HepG2 (cell line): ENCODE measurements around the gene IQCE. TPM values are rescaled to one million over a fixed set of nuclear protein-coding genes. Genes with fewer than 3 reads are reported as not detected.

Experiments
- AFF4 ChIP-seq: sonication (generic); formaldehyde crosslinking; IDR thresholded peaks from 2 replicates; pipeline ENCODE4 v1.4.0; 2020; ENCODE audit warnings: missing genetic modification reagents
- ATF7-NPFF ChIP-seq: sonication (generic); formaldehyde crosslinking; IDR thresholded peaks from 2 replicates; pipeline ENCODE4 v1.8.1; 2023; ENCODE audit warnings: mild to moderate bottlenecking, low read depth, missing genetic modification reagents, moderate library complexity
- FOXP1 ChIP-seq, 2 experiments: fragments of 450-650 bp in 1 of 2; IDR thresholded peaks; 2 replicates each; pipeline ENCODE4 v1.6.1; 2017 to 2018; ENCODE audit warnings: antibody characterized with exemption in 1 of 2
- GABPA ChIP-seq, 2 experiments: IDR thresholded peaks; 2 replicates each; pipeline ENCODE4 v1.6.1; 2011 to 2016; ENCODE audit warnings: low read depth in 2 of 2, low read length in 1 of 2, missing biosample characterization in 1 of 2, missing genetic modification characterization in 1 of 2
- GLMP ChIP-seq: sonication (generic); formaldehyde crosslinking; IDR thresholded peaks from 2 replicates; pipeline ENCODE4 v1.9.0; 2021; ENCODE audit warnings: missing genetic modification reagents, mild to moderate bottlenecking, borderline replicate concordance
- MATR3 ChIP-seq: sonication (generic); formaldehyde crosslinking; IDR thresholded peaks from 2 replicates; pipeline ENCODE4 v1.4.0; 2020; ENCODE audit warnings: missing genetic modification reagents
- SMAD9 ChIP-seq: sonication (generic); formaldehyde crosslinking; IDR thresholded peaks from 2 replicates; pipeline ENCODE4 v1.5.1; 2020; ENCODE audit warnings: mild to moderate bottlenecking, missing genetic modification reagents
- SRY ChIP-seq: sonication (generic); formaldehyde crosslinking; IDR thresholded peaks from 2 replicates; pipeline ENCODE4 v1.8.0; 2022; ENCODE audit warnings: mild to moderate bottlenecking, missing genetic modification reagents
- SUZ12 ChIP-seq: fragments of 150-350 bp; IDR thresholded peaks from 2 replicates; pipeline ENCODE4 v1.6.1; 2014; ENCODE audit warnings: low read depth, low read length
- ZBTB7A ChIP-seq: sonication (generic); formaldehyde crosslinking; IDR thresholded peaks from 2 replicates; pipeline ENCODE4 v1.8.0; 2022; ENCODE audit warnings: mild to moderate bottlenecking, missing genetic modification reagents
- ZNF737 ChIP-seq: sonication (generic); formaldehyde crosslinking; IDR thresholded peaks from 2 replicates; pipeline ENCODE4 v1.5.0; 2020; ENCODE audit warnings: missing genetic modification reagents, mild to moderate bottlenecking, borderline replicate concordance
- ZNF773 ChIP-seq: sonication (generic); formaldehyde crosslinking; IDR thresholded peaks from 2 replicates; pipeline ENCODE4 v1.4.0; 2020; ENCODE audit warnings: missing genetic modification reagents, borderline replicate concordance
- polyA plus RNA-seq, 8 experiments: library from polyadenylated mRNA; depleted of rRNA in 3 of 8; stranded (reverse) in 7 of 8; unstranded in 1 of 8; fragments of >200 nt; fragmentation: Illumina TruSeq in 4 of 8; extraction: Trizol in 4 of 8; gene quantifications; 2 replicates each; pipeline versions ENCODE4 v1.2.1 to v1.2.3, GENCODE V29; 2011 to 2016; ENCODE audit warnings: low read depth in 4 of 8, missing spikeins in 1 of 8, mixed read lengths in 1 of 8; ENCODE audit not compliant: insufficient read depth in 1 of 8
- total RNA-seq, 5 experiments: library from RNA; depleted of rRNA; stranded (reverse); fragments of >200 nt; fragmentation: Illumina TruSeq; extraction: Trizol; gene quantifications; 2 replicates each; pipeline ENCODE4 v1.2.3, GENCODE V29; 2016; ENCODE audit warnings: low read depth in 1 of 5
- TF ChIP-seq, protein P1 (sequence below): sonication (generic); formaldehyde crosslinking; IDR thresholded peaks from 2 replicates; pipeline ENCODE4 v1.5.1; 2020; ENCODE audit warnings: missing genetic modification reagents, mild to moderate bottlenecking, borderline replicate concordance
- TF ChIP-seq, protein P2 (sequence below): sonication (generic); formaldehyde crosslinking; IDR thresholded peaks from 2 replicates; pipeline ENCODE4 v1.5.0; 2020; ENCODE audit warnings: missing genetic modification reagents
- TF ChIP-seq, protein P3 (sequence below): sonication (generic); formaldehyde crosslinking; IDR thresholded peaks from 2 replicates; pipeline ENCODE4 v1.5.0; 2020; ENCODE audit warnings: mild to moderate bottlenecking, missing genetic modification reagents

The IQCE gene
- total and polyA plus RNA-seq, 2 of the 13 experiments (the other 11 are each of a cell fraction or from before 2014, with no cell fraction given), result 1.5 to 2.5 TPM

DNA sequence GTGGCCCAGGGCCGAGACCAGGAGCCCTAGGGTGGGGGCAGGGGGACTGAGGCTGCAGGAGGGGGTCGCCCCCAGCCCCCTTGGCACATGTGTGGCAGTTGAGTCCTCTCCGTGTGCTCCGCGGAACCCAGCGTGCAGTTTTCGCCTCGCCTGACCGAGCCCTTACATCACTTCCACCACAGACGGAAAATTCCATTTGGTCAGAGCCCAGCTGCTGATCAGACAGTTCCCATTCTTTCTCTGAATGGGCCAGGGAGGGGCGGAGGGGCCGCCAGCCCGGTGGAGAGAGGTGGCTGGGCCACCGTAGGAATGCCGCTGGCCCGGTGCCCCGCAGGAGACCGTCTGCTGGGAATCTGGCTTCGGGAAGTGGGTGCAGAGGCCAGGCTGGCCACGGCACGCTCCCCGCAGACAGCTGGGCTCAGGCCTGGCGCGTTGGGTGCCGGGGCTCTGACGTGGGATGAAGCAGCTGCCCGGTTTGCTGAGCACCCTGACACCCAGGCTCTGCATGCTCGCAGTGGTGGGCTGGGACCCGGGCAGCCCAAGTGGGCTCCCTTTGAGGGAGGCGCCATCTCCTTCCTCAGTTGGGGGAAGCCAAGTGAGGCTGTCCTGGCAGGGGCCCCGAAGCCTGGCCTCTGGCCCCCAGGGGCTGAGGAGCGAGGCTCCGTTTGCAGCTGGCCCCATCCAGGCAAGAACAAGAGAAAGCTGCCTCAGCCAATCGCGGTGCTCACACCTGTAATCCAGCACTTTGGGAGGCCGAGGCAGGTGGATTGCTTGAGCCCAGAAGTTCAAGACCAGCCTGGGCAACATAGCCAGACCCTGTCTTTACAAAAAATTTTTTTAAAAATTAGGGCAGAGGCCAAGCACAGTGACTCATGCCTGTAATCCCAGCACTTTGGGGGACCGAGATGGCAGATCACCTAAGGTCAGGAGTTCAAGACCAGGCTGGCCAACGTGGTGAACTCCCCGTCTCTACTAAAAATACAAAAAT lies 82.9 kb downstream of the IQCE start (continued):
- TF ChIP-seq MATR3, result no peak
- no peak for TF ChIP-seq SRY (CRISPR knock-in tag)
- TF ChIP-seq, protein P1, sequence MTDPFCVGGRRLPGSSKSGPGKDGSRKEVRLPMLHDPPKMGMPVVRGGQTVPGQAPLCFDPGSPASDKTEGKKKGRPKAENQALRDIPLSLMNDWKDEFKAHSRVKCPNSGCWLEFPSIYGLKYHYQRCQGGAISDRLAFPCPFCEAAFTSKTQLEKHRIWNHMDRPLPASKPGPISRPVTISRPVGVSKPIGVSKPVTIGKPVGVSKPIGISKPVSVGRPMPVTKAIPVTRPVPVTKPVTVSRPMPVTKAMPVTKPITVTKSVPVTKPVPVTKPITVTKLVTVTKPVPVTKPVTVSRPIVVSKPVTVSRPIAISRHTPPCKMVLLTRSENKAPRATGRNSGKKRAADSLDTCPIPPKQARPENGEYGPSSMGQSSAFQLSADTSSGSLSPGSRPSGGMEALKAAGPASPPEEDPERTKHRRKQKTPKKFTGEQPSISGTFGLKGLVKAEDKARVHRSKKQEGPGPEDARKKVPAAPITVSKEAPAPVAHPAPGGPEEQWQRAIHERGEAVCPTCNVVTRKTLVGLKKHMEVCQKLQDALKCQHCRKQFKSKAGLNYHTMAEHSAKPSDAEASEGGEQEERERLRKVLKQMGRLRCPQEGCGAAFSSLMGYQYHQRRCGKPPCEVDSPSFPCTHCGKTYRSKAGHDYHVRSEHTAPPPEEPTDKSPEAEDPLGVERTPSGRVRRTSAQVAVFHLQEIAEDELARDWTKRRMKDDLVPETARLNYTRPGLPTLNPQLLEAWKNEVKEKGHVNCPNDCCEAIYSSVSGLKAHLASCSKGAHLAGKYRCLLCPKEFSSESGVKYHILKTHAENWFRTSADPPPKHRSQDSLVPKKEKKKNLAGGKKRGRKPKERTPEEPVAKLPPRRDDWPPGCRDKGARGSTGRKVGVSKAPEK, result no peak
- TF ChIP-seq AFF4 (CRISPR knock-in tag), result no peak
- TF ChIP-seq, protein P2, sequence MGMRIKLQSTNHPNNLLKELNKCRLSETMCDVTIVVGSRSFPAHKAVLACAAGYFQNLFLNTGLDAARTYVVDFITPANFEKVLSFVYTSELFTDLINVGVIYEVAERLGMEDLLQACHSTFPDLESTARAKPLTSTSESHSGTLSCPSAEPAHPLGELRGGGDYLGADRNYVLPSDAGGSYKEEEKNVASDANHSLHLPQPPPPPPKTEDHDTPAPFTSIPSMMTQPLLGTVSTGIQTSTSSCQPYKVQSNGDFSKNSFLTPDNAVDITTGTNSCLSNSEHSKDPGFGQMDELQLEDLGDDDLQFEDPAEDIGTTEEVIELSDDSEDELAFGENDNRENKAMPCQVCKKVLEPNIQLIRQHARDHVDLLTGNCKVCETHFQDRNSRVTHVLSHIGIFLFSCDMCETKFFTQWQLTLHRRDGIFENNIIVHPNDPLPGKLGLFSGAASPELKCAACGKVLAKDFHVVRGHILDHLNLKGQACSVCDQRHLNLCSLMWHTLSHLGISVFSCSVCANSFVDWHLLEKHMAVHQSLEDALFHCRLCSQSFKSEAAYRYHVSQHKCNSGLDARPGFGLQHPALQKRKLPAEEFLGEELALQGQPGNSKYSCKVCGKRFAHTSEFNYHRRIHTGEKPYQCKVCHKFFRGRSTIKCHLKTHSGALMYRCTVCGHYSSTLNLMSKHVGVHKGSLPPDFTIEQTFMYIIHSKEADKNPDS (CRISPR knock-in tag), result no peak
- TF ChIP-seq ZBTB7A, result no peak
- TF ChIP-seq ATF7-NPFF (CRISPR knock-in tag), result no peak
- TF ChIP-seq FOXP1 (IDR thresholded peaks at IDR 0.05), result no peak
- no peak for TF ChIP-seq FOXP1 (CRISPR knock-in tag; IDR thresholded peaks at IDR 0.05)
- no peak for TF ChIP-seq SMAD9
- no peak for TF ChIP-seq GLMP (CRISPR knock-in tag)
- no peak for TF ChIP-seq GABPA (IDR thresholded peaks at IDR 0.05; ENCODE audit: low read depth, low read length)
- no peak for TF ChIP-seq GABPA (CRISPR knock-in tag; IDR thresholded peaks at IDR 0.05; ENCODE audit: low read depth)
- TF ChIP-seq, protein P3, sequence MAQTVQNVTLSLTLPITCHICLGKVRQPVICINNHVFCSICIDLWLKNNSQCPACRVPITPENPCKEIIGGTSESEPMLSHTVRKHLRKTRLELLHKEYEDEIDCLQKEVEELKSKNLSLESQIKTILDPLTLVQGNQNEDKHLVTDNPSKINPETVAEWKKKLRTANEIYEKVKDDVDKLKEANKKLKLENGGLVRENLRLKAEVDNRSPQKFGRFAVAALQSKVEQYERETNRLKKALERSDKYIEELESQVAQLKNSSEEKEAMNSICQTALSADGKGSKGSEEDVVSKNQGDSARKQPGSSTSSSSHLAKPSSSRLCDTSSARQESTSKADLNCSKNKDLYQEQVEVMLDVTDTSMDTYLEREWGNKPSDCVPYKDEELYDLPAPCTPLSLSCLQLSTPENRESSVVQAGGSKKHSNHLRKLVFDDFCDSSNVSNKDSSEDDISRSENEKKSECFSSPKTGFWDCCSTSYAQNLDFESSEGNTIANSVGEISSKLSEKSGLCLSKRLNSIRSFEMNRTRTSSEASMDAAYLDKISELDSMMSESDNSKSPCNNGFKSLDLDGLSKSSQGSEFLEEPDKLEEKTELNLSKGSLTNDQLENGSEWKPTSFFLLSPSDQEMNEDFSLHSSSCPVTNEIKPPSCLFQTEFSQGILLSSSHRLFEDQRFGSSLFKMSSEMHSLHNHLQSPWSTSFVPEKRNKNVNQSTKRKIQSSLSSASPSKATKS (CRISPR knock-in tag), result no peak
- no peak for TF ChIP-seq SUZ12
- TF ChIP-seq ZNF737, result no peak
- no peak for TF ChIP-seq ZNF773
